HepG2 (cell line): Measurements from ENCODE around the gene ENC1. TPM values are rescaled to one million over a fixed set of nuclear protein-coding genes. Genes with fewer than 3 reads are reported as not detected.
A peak's percentile ranks its signal among the peaks of the same experiment; 100 is the strongest.

ENCODE experiments used
- AGO1 ChIP-seq: fragments of 200-400 bp; formaldehyde crosslinking; IDR thresholded peaks from 2 replicates; pipeline ENCODE4 v1.6.1; 2017; ENCODE audit warnings: mild to moderate bottlenecking, low read depth, low read length, moderate library complexity; ENCODE audit not compliant: poor library complexity, severe bottlenecking
- GABPA ChIP-seq, 2 experiments: IDR thresholded peaks; 2 replicates each; pipeline ENCODE4 v1.6.1; 2011 to 2016; ENCODE audit warnings: low read depth in 2 of 2, low read length in 1 of 2, missing biosample characterization in 1 of 2, missing genetic modification characterization in 1 of 2
- HOXA5 ChIP-seq: sonication (generic); formaldehyde crosslinking; IDR thresholded peaks from 2 replicates; pipeline ENCODE4 v1.4.0; 2020; ENCODE audit warnings: missing genetic modification reagents
- KMT2B ChIP-seq: IDR thresholded peaks from 2 replicates; pipeline ENCODE4 v1.6.1; 2016; ENCODE audit warnings: missing genetic modification reagents, missing compliant biosample characterization
- NAIF1 ChIP-seq: sonication (generic); formaldehyde crosslinking; IDR thresholded peaks from 2 replicates; pipeline ENCODE4 v1.5.0; 2020; ENCODE audit warnings: mild to moderate bottlenecking, missing genetic modification reagents, borderline replicate concordance
- NCOR1 ChIP-seq: fragments of 200-600 bp; sonication (generic); IDR thresholded peaks from 2 replicates; pipeline ENCODE4 v1.7.0; 2017; ENCODE audit warnings: antibody characterized with exemption, low read length, borderline replicate concordance
- NFKB2 ChIP-seq: sonication (generic); formaldehyde crosslinking; IDR thresholded peaks from 2 replicates; pipeline ENCODE4 v1.4.0; 2020; ENCODE audit warnings: missing genetic modification reagents, borderline replicate concordance
- NR0B2 ChIP-seq: sonication (generic); formaldehyde crosslinking; IDR thresholded peaks from 2 replicates; pipeline ENCODE4 v1.4.0; 2020; ENCODE audit warnings: mild to moderate bottlenecking, missing genetic modification reagents
- ONECUT2 ChIP-seq: sonication (generic); formaldehyde crosslinking; IDR thresholded peaks from 2 replicates; pipeline ENCODE4 v1.4.0; 2020; ENCODE audit warnings: missing genetic modification reagents
- PATZ1 ChIP-seq: sonication (generic); formaldehyde crosslinking; IDR thresholded peaks from 2 replicates; pipeline ENCODE4 v1.4.0; 2020; ENCODE audit warnings: missing genetic modification reagents
- PHF5A ChIP-seq: IDR thresholded peaks from one replicate; pipeline ENCODE4 v1.6.1; 2018; ENCODE audit warnings: low read depth, missing genetic modification reagents; ENCODE audit not compliant: unreplicated experiment
- RARG ChIP-seq: sonication (generic); formaldehyde crosslinking; IDR thresholded peaks from 2 replicates; pipeline ENCODE4 v1.4.0; 2020; ENCODE audit warnings: low read depth, mild to moderate bottlenecking, missing genetic modification reagents
- REXO4 ChIP-seq: sonication (generic); formaldehyde crosslinking; IDR thresholded peaks from 2 replicates; pipeline ENCODE4 v1.8.0; 2022; ENCODE audit warnings: missing genetic modification reagents, mild to moderate bottlenecking, borderline replicate concordance
- U2AF1 ChIP-seq: fragments of 200-400 bp; formaldehyde crosslinking; optimal IDR thresholded peaks from 2 replicates; pipeline ENCODE3; 2017; ENCODE audit warnings: mild to moderate bottlenecking, low read depth, low read length
- ZNF547 ChIP-seq: sonication (generic); formaldehyde crosslinking; IDR thresholded peaks from 2 replicates; pipeline ENCODE4 v1.5.1; 2020; ENCODE audit warnings: mild to moderate bottlenecking, missing genetic modification reagents
- ZNF652 ChIP-seq: IDR thresholded peaks from 2 replicates; pipeline ENCODE4 v1.6.1; 2016; ENCODE audit warnings: low read depth, borderline replicate concordance
- ZNF703 ChIP-seq: sonication (generic); formaldehyde crosslinking; IDR thresholded peaks from 2 replicates; pipeline ENCODE4 v1.5.1; 2020; ENCODE audit warnings: missing genetic modification reagents, mild to moderate bottlenecking, moderate library complexity, borderline replicate concordance
- ZNF713 ChIP-seq: sonication (generic); formaldehyde crosslinking; IDR thresholded peaks from 2 replicates; pipeline ENCODE4 v1.4.0; 2020; ENCODE audit warnings: mild to moderate bottlenecking, missing genetic modification reagents
- ZNF850 ChIP-seq: sonication (generic); formaldehyde crosslinking; conservative IDR thresholded peaks from 2 replicates; pipeline ENCODE4 v1.9.0; 2021; ENCODE audit warnings: mild to moderate bottlenecking, missing genetic modification reagents
- polyA plus RNA-seq, 8 experiments: library from polyadenylated mRNA; depleted of rRNA in 3 of 8; stranded (reverse) in 7 of 8; unstranded in 1 of 8; fragments of >200 nt; fragmentation: Illumina TruSeq in 4 of 8; extraction: Trizol in 4 of 8; gene quantifications; 2 replicates each; pipeline versions ENCODE4 v1.2.1 to v1.2.3, GENCODE V29; 2011 to 2016; ENCODE audit warnings: low read depth in 4 of 8, missing spikeins in 1 of 8, mixed read lengths in 1 of 8; ENCODE audit not compliant: insufficient read depth in 1 of 8
- total RNA-seq, 5 experiments: library from RNA; depleted of rRNA; stranded (reverse); fragments of >200 nt; fragmentation: Illumina TruSeq; extraction: Trizol; gene quantifications; 2 replicates each; pipeline ENCODE4 v1.2.3, GENCODE V29; 2016; ENCODE audit warnings: low read depth in 1 of 5
- TF ChIP-seq, protein P1 (sequence below): sonication (generic); formaldehyde crosslinking; IDR thresholded peaks from 2 replicates; pipeline ENCODE4 v1.5.0; 2020; ENCODE audit warnings: missing genetic modification reagents, mild to moderate bottlenecking, borderline replicate concordance
- TF ChIP-seq, protein P2 (sequence below): IDR thresholded peaks from 2 replicates; pipeline ENCODE4 v1.6.1; 2016; ENCODE audit warnings: mild to moderate bottlenecking, missing biosample characterization, missing genetic modification reagents
- TF ChIP-seq, protein P3 (sequence below): sonication (generic); formaldehyde crosslinking; IDR thresholded peaks from 2 replicates; pipeline ENCODE4 v1.9.0; 2021; ENCODE audit warnings: missing genetic modification reagents, borderline replicate concordance

Gene ENC1
- total and polyA plus RNA-seq, 2 of the 13 experiments (the other 11 are each of a cell fraction or from before 2014, with no cell fraction given): 63.8 to 64.4 TPM

- peak; percentile 87; the same call in 1 of the 2 replicates for TF ChIP-seq ZNF713
- TF ChIP-seq KMT2B (CRISPR knock-in tag): no peak
- no peak for TF ChIP-seq U2AF1
- TF ChIP-seq PATZ1: peak; percentile 97
- TF ChIP-seq ZNF703 (CRISPR knock-in tag): no peak
- TF ChIP-seq ZNF850 (CRISPR knock-in tag): 0 out of 2 replicates have a peak, but pooled peaks have one; percentile 16
- no peak for TF ChIP-seq PHF5A (CRISPR knock-in tag)
- TF ChIP-seq NCOR1: no peak; the same call in 1 of the 2 replicates
- no peak for TF ChIP-seq REXO4 (CRISPR knock-in tag)
- TF ChIP-seq, protein P1, sequence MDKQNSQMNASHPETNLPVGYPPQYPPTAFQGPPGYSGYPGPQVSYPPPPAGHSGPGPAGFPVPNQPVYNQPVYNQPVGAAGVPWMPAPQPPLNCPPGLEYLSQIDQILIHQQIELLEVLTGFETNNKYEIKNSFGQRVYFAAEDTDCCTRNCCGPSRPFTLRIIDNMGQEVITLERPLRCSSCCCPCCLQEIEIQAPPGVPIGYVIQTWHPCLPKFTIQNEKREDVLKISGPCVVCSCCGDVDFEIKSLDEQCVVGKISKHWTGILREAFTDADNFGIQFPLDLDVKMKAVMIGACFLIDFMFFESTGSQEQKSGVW (CRISPR knock-in tag): no peak
- no peak for TF ChIP-seq ONECUT2 (CRISPR knock-in tag)
- peak; percentile 45 for TF ChIP-seq AGO1
- peak; percentile 86; the same call in 1 of the 2 replicates for TF ChIP-seq NFKB2 (CRISPR knock-in tag)
- TF ChIP-seq, protein P2, sequence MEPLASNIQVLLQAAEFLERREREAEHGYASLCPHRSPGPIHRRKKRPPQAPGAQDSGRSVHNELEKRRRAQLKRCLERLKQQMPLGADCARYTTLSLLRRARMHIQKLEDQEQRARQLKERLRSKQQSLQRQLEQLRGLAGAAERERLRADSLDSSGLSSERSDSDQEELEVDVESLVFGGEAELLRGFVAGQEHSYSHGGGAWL (CRISPR knock-in tag): peak; percentile 58; the same call in 1 of the 2 replicates
- 0 out of 2 replicates have a peak, but pooled peaks have one; percentile 31 for TF ChIP-seq NAIF1 (CRISPR knock-in tag)
- no peak for TF ChIP-seq ZNF547 (CRISPR knock-in tag)
- 0 out of 2 replicates have a peak, but pooled peaks have one; percentile 48 for TF ChIP-seq NR0B2 (CRISPR knock-in tag)
- no peak for TF ChIP-seq RARG
- no peak for TF ChIP-seq GABPA (IDR thresholded peaks at IDR 0.05; ENCODE audit: low read depth, low read length)
- 0 out of 2 replicates have a peak, but pooled peaks have one; percentile 11 for TF ChIP-seq GABPA (CRISPR knock-in tag; IDR thresholded peaks at IDR 0.05; ENCODE audit: low read depth)
- TF ChIP-seq ZNF652: no peak; the same call in 1 of the 2 replicates
- no peak; the same call in 1 of the 2 replicates for TF ChIP-seq HOXA5 (CRISPR knock-in tag)
- TF ChIP-seq, protein P3, sequence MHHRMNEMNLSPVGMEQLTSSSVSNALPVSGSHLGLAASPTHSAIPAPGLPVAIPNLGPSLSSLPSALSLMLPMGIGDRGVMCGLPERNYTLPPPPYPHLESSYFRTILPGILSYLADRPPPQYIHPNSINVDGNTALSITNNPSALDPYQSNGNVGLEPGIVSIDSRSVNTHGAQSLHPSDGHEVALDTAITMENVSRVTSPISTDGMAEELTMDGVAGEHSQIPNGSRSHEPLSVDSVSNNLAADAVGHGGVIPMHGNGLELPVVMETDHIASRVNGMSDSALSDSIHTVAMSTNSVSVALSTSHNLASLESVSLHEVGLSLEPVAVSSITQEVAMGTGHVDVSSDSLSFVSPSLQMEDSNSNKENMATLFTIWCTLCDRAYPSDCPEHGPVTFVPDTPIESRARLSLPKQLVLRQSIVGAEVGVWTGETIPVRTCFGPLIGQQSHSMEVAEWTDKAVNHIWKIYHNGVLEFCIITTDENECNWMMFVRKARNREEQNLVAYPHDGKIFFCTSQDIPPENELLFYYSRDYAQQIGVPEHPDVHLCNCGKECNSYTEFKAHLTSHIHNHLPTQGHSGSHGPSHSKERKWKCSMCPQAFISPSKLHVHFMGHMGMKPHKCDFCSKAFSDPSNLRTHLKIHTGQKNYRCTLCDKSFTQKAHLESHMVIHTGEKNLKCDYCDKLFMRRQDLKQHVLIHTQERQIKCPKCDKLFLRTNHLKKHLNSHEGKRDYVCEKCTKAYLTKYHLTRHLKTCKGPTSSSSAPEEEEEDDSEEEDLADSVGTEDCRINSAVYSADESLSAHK (CRISPR knock-in tag): no peak
Observed at GRCh38 chr5:74640954-74641734, 616 bp upstream of the ENC1 start (continued).
